ENCODE results near the gene ITM2C.

ITM2C gene

DNA sequence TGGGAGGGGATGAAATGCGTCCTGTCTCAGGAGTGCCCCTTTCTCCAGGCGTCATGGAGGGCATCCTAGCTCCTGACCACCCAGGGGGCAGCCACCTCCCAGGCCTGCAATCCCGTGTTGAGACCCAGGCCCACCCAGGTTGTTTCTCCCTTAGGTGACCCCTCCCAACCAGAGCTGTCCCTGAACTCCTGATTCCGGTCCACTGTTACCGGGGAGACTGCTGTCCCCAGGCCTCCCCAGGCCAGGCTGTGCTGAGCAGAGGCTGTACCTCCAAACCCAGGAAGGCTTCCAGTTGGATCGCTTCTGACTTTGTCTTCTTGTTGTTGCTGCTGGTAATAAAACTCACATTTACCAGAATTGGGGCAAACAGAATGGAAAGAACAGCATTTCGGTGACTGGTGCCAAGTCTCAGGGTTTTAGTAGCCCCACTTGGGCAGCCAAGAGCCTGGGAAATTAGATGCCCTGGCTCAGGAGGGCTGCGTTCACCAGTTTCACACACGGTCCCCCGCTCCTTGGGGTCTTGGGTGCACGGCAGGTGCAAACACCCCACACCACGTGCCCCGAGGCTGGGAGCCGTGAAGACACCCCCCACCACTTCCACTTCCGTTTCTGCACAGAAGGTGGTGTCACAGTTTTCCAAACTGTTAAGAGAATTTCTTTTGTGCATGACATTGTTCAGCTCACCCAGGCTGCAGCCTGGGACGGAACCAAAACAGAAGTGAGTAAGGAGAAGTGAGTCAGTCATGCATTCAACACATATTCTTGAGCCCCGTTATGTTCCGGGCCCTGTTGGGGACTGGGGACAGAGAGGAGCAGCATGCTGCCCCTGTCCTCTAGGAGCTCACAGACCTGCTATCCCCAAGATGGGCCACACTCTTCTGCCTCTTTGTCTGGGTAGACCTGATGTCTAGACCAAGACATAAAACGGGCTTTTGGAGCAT is 29.4 kb downstream of the ITM2C start:
- Histone ChIP-seq H3K27ac (ENCODE audit: low read length) (no peak overlapping the region), H3K9ac (ENCODE audit: low read length in 2 of 2) (no peak overlapping the region)

DNA sequence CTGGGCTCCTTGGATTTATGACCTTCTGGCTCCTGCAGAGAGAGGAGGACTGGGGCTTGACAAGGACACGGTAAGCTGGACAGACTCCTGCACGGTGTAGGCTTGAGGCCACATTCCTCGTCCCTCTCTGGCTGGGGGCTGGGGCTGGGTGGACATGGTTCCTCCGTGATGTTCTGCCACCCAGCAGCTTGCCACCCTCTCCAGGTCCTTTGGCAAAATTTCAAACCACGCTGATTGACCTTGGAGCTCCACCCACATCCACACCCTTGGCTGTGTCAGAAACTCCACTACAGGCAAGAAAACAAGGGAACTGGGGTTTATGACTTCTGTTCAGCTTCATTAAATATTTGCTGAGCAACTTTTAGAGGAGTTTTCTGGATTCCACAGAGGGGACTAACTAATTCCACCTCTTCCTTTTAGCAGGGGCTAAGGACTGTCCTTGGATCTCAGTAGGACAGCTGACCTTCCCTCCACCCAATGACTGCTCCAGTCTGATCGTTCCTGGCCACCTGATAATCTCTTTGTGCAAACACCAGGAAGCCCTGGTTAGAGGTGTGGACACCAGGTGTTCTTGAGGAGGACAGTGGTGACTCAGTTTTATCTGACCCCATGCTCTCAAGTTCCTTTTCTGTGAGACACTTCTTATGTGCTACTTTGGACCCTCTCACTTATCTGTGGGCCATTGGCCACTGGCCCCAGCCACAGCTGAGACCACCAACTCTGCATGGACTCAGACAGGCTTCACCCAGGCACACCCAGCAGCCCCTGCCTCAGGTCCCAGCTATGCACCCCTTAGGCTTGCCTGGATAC is 31.0 kb downstream of the ITM2C start:
- Histone ChIP-seq H3K9me3 (ENCODE audit: control insufficient read depth in 2 of 2, low read length in 2 of 2) (no peaks in the 10 kb centered on the region), H3K4me1 (ENCODE audit: control insufficient read depth, insufficient read depth, low read length) (no peaks in the 10 kb centered on the region), H3K36me3 (ENCODE audit: control insufficient read depth in 2 of 2, insufficient read depth in 2 of 2, low read length in 2 of 2) (no peaks in the 10 kb centered on the region), H3K27ac (ENCODE audit: low read length) (no peak overlapping the region), H3K27me3 (ENCODE audit: control insufficient read depth in 1 of 2, insufficient read depth in 2 of 2, low read length in 2 of 2) (peaks cover 0 to 4% of the 10 kb centered on the region in 2 donors), H3K9ac (ENCODE audit: low read length in 2 of 2) (no peak overlapping the region), H3K4me3 (ENCODE audit: low read length in 2 of 2) (no peak overlapping the region)

More for the DNA sequence above, 29.4 kb downstream of the ITM2C start:
- no peaks in the 10 kb centered on the region for H3K9me3 ChIP-seq (ENCODE audit: control insufficient read depth in 2 of 2, low read length in 2 of 2)
- H3K36me3 ChIP-seq (ENCODE audit: control insufficient read depth in 2 of 2, insufficient read depth in 2 of 2, low read length in 2 of 2): no peaks in the 10 kb centered on the region
- H3K4me1 ChIP-seq (ENCODE audit: control insufficient read depth, insufficient read depth, low read length): no peaks in the 10 kb centered on the region
- H3K27me3 ChIP-seq (ENCODE audit: control insufficient read depth in 1 of 2, insufficient read depth in 2 of 2, low read length in 2 of 2): peaks cover 0 to 4% of the 10 kb centered on the region in 2 donors
- no peak overlapping the region for H3K4me3 ChIP-seq (ENCODE audit: low read length in 2 of 2)

GRCh38 chr2:230896346-230897115 is 31.8 kb downstream of the ITM2C start:
- no peaks in the 10 kb centered on the region for H3K36me3 ChIP-seq (ENCODE audit: control insufficient read depth in 2 of 2, insufficient read depth in 2 of 2, low read length in 2 of 2)
- no peak overlapping the region for H3K9ac ChIP-seq (ENCODE audit: low read length in 2 of 2)
- H3K9me3 ChIP-seq (ENCODE audit: control insufficient read depth in 2 of 2, low read length in 2 of 2): no peaks in the 10 kb centered on the region
- H3K27ac ChIP-seq (ENCODE audit: low read length): no peak overlapping the region
- no peaks in the 10 kb centered on the region for H3K4me1 ChIP-seq (ENCODE audit: control insufficient read depth, insufficient read depth, low read length)
- no peak overlapping the region for H3K4me3 ChIP-seq (ENCODE audit: low read length in 2 of 2)
- H3K27me3 ChIP-seq (ENCODE audit: control insufficient read depth in 1 of 2, insufficient read depth in 2 of 2, low read length in 2 of 2): peaks cover 2 to 4% of the 10 kb centered on the region in 2 donors

GRCh38 chr2:230898016-230898712 is 33.4 kb downstream of the ITM2C start:
- H3K27ac ChIP-seq (ENCODE audit: low read length): no peak overlapping the region
- peaks cover under 1 to 2% of the 10 kb centered on the region in 2 donors for H3K27me3 ChIP-seq (ENCODE audit: control insufficient read depth in 1 of 2, insufficient read depth in 2 of 2, low read length in 2 of 2)
- H3K4me3 ChIP-seq (ENCODE audit: low read length in 2 of 2): no peak overlapping the region
- no peaks in the 10 kb centered on the region for H3K36me3 ChIP-seq (ENCODE audit: control insufficient read depth in 2 of 2, insufficient read depth in 2 of 2, low read length in 2 of 2)
- H3K9ac ChIP-seq (ENCODE audit: low read length in 2 of 2): no peak overlapping the region
- no peaks in the 10 kb centered on the region for H3K9me3 ChIP-seq (ENCODE audit: control insufficient read depth in 2 of 2, low read length in 2 of 2)
- H3K4me1 ChIP-seq (ENCODE audit: control insufficient read depth, insufficient read depth, low read length): no peaks in the 10 kb centered on the region

GRCh38 chr2:230898713-230899091 is 34.0 kb downstream of the ITM2C start:
- Histone ChIP-seq H3K4me1 (ENCODE audit: control insufficient read depth, insufficient read depth, low read length) (no peaks in the 10 kb centered on the region), H3K9ac (ENCODE audit: low read length in 2 of 2) (no peak overlapping the region), H3K27me3 (ENCODE audit: control insufficient read depth in 1 of 2, insufficient read depth in 2 of 2, low read length in 2 of 2) (peaks cover 0 to 2% of the 10 kb centered on the region in 2 donors), H3K9me3 (ENCODE audit: control insufficient read depth in 2 of 2, low read length in 2 of 2) (no peaks in the 10 kb centered on the region), H3K27ac (ENCODE audit: low read length) (no peak overlapping the region), H3K36me3 (ENCODE audit: control insufficient read depth in 2 of 2, insufficient read depth in 2 of 2, low read length in 2 of 2) (no peaks in the 10 kb centered on the region), H3K4me3 (ENCODE audit: low read length in 2 of 2) (no peak overlapping the region)

- Histone ChIP-seq H3K9ac (ENCODE audit: low read length in 2 of 2) (no peak overlapping the region), H3K9me3 (ENCODE audit: control insufficient read depth in 2 of 2, low read length in 2 of 2) (no peaks in the 10 kb centered on the region), H3K27me3 (ENCODE audit: control insufficient read depth in 1 of 2, insufficient read depth in 2 of 2, low read length in 2 of 2) (peaks cover 0 to 2% of the 10 kb centered on the region in 2 donors), H3K4me3 (ENCODE audit: low read length in 2 of 2) (no peak overlapping the region), H3K27ac (ENCODE audit: low read length) (no peak overlapping the region), H3K4me1 (ENCODE audit: control insufficient read depth, insufficient read depth, low read length) (no peaks in the 10 kb centered on the region), H3K36me3 (ENCODE audit: control insufficient read depth in 2 of 2, insufficient read depth in 2 of 2, low read length in 2 of 2) (no peaks in the 10 kb centered on the region)
These were observed 34.5 kb downstream of the ITM2C start for GRCh38 chr2:230899287-230899686.

GRCh38 chr2:230899786-230900185 is 35.0 kb downstream of the ITM2C start:
- Histone ChIP-seq H3K9ac (ENCODE audit: low read length in 2 of 2) (no peak overlapping the region), H3K4me1 (ENCODE audit: control insufficient read depth, insufficient read depth, low read length) (no peaks in the 10 kb centered on the region), H3K36me3 (ENCODE audit: control insufficient read depth in 2 of 2, insufficient read depth in 2 of 2, low read length in 2 of 2) (no peaks in the 10 kb centered on the region), H3K27ac (ENCODE audit: low read length) (no peak overlapping the region), H3K27me3 (ENCODE audit: control insufficient read depth in 1 of 2, insufficient read depth in 2 of 2, low read length in 2 of 2) (peaks cover 0 to 2% of the 10 kb centered on the region in 2 donors), H3K4me3 (ENCODE audit: low read length in 2 of 2) (no peak overlapping the region), H3K9me3 (ENCODE audit: control insufficient read depth in 2 of 2, low read length in 2 of 2) (no peaks in the 10 kb centered on the region)

GRCh38 chr2:230900336-230900995 is 35.7 kb downstream of the ITM2C start:
- H3K27me3 ChIP-seq (ENCODE audit: control insufficient read depth in 1 of 2, insufficient read depth in 2 of 2, low read length in 2 of 2): peaks cover 0 to 2% of the 10 kb centered on the region in 2 donors
- H3K4me1 ChIP-seq (ENCODE audit: control insufficient read depth, insufficient read depth, low read length): no peaks in the 10 kb centered on the region

DNA sequence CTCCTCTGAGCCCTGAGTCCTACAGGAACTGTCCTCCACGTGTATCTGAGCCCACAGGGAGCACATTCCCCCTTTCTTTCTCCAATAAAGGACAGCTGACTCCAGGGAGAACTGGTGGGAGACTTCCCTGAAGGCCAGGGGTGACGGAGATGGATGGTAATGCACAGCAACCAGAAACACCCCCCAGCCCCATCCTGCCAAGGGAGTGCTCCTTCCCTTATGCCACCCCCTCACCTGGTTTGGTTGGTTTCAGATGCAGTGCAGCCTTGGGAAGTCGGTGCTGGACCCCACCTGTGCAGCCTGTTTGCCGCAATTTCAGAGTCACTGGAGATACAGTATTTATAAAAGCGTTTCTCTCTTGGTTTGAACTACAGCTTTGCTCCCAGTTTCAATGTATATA is 36.3 kb downstream of the ITM2C start:
- no peaks in the 10 kb centered on the region for H3K9me3 ChIP-seq (ENCODE audit: control insufficient read depth in 2 of 2, low read length in 2 of 2)
- peaks cover 0 to 2% of the 10 kb centered on the region in 2 donors for H3K27me3 ChIP-seq (ENCODE audit: control insufficient read depth in 1 of 2, insufficient read depth in 2 of 2, low read length in 2 of 2)
- H3K4me3 ChIP-seq (ENCODE audit: low read length in 2 of 2): no peak overlapping the region
- H3K9ac ChIP-seq (ENCODE audit: low read length in 2 of 2): no peak overlapping the region
- H3K36me3 ChIP-seq (ENCODE audit: control insufficient read depth in 2 of 2, insufficient read depth in 2 of 2, low read length in 2 of 2): no peaks in the 10 kb centered on the region
- H3K27ac ChIP-seq (ENCODE audit: low read length): no peak overlapping the region
- H3K4me1 ChIP-seq (ENCODE audit: control insufficient read depth, insufficient read depth, low read length): no peaks in the 10 kb centered on the region

More at GRCh38 chr2:230900336-230900995, 35.7 kb downstream of the ITM2C start:
- H3K27ac ChIP-seq (ENCODE audit: low read length): no peak overlapping the region
- H3K9ac ChIP-seq (ENCODE audit: low read length in 2 of 2): no peak overlapping the region
- no peaks in the 10 kb centered on the region for H3K36me3 ChIP-seq (ENCODE audit: control insufficient read depth in 2 of 2, insufficient read depth in 2 of 2, low read length in 2 of 2)
- H3K9me3 ChIP-seq (ENCODE audit: control insufficient read depth in 2 of 2, low read length in 2 of 2): no peaks in the 10 kb centered on the region
- H3K4me3 ChIP-seq (ENCODE audit: low read length in 2 of 2): no peak overlapping the region
